Measurements from ENCODE around the gene SNTG2.

The SNTG2 gene

GRCh38 chr2:1306014-1306686 lies 355.5 kb downstream of the SNTG2 start:
- in situ Hi-C loops (cut with MboI; ENCODE audit: low sequenced_read_pairs) = no loop called here

- in situ Hi-C loops (cut with MboI; ENCODE audit: low sequenced_read_pairs) = no loop called here
Measured at GRCh38 chr2:1306687-1307516, 356.3 kb downstream of the SNTG2 start.

GRCh38 chr2:1307670-1308069 lies 357.0 kb downstream of the SNTG2 start:
- in situ Hi-C loops (cut with MboI; ENCODE audit: low sequenced_read_pairs) = no loop called here

GRCh38 chr2:1308678-1309077 lies 358.0 kb downstream of the SNTG2 start:
- in situ Hi-C loops (cut with MboI; ENCODE audit: low sequenced_read_pairs) = no loop called here

GRCh38 chr2:1309507-1309906 lies 358.9 kb downstream of the SNTG2 start:
- in situ Hi-C loops (cut with MboI; ENCODE audit: low sequenced_read_pairs) = no loop called here

- in situ Hi-C loops (cut with MboI; ENCODE audit: low sequenced_read_pairs) = no loop called here
Measured at GRCh38 chr2:1310202-1310601, 359.6 kb downstream of the SNTG2 start.

GRCh38 chr2:1310866-1311265 lies 360.2 kb downstream of the SNTG2 start:
- in situ Hi-C loops (cut with MboI; ENCODE audit: low sequenced_read_pairs) = no loop called here

- in situ Hi-C loops (cut with MboI; ENCODE audit: low sequenced_read_pairs) = no loop called here
Measured at GRCh38 chr2:1313240-1313924, 362.7 kb downstream of the SNTG2 start.

GRCh38 chr2:1314254-1314653 lies 363.6 kb downstream of the SNTG2 start:
- in situ Hi-C loops (cut with MboI; ENCODE audit: low sequenced_read_pairs) = no loop called here

- in situ Hi-C loops (cut with MboI; ENCODE audit: low sequenced_read_pairs) = no loop called here
Measured at GRCh38 chr2:1318366-1319009, 367.8 kb downstream of the SNTG2 start.

GRCh38 chr2:1319393-1319792 lies 368.7 kb downstream of the SNTG2 start:
- in situ Hi-C loops (cut with MboI; ENCODE audit: low sequenced_read_pairs) = no loop called here

- in situ Hi-C loops (cut with MboI; ENCODE audit: low sequenced_read_pairs) = no loop called here
Measured at GRCh38 chr2:1321321-1321720, 370.7 kb downstream of the SNTG2 start.

GRCh38 chr2:1324884-1325283 lies 374.2 kb downstream of the SNTG2 start:
- in situ Hi-C loops (cut with MboI; ENCODE audit: low sequenced_read_pairs) = no loop called here

GRCh38 chr2:1328684-1329083 lies 378.0 kb downstream of the SNTG2 start:
- in situ Hi-C loops (cut with MboI; ENCODE audit: low sequenced_read_pairs) = no loop called here

- in situ Hi-C loops (cut with MboI; ENCODE audit: low sequenced_read_pairs) = no loop called here
Measured at GRCh38 chr2:1339388-1340140, 388.9 kb downstream of the SNTG2 start.

- in situ Hi-C loops (cut with MboI; ENCODE audit: low sequenced_read_pairs) = no loop called here
Measured at GRCh38 chr2:1340141-1340512, 389.5 kb downstream of the SNTG2 start.

- in situ Hi-C loops (cut with MboI; ENCODE audit: low sequenced_read_pairs) = no loop called here
Measured at GRCh38 chr2:1341404-1342120, 390.9 kb downstream of the SNTG2 start.

GRCh38 chr2:1348789-1349188 lies 398.1 kb downstream of the SNTG2 start:
- in situ Hi-C loops (cut with MboI; ENCODE audit: low sequenced_read_pairs) = no loop called here

- in situ Hi-C loops (cut with MboI; ENCODE audit: low sequenced_read_pairs) = no loop called here
Measured at GRCh38 chr2:1350111-1350510, 399.5 kb downstream of the SNTG2 start.

- in situ Hi-C loops (cut with MboI; ENCODE audit: low sequenced_read_pairs) = no loop called here
Measured at GRCh38 chr2:1353124-1353523, 402.5 kb downstream of the SNTG2 start.

Data from HL-60/S4 (cell line).